ENCODE measurements around the gene HRH3. TPM values are rescaled to one million over a fixed set of nuclear protein-coding genes. Genes with fewer than 3 reads are reported as not detected.

Gene HRH3
- total RNA-seq, 1 donor: not detected

GRCh38 chr20:62245911-62246280 lies 25.8 kb upstream of the HRH3 start:
- no peak overlapping the region for H3K4me3 ChIP-seq (ENCODE audit: low read depth, low read length)
- DNase-seq (ENCODE audit: low read depth): no peak
- no peak for TF ChIP-seq CTCF (IDR thresholded peaks at IDR 0.05; ENCODE audit: insufficient read depth, low read depth, low read length)

GRCh38 chr20:62244644-62245108 lies 24.6 kb upstream of the HRH3 start:
- H3K4me3 ChIP-seq (ENCODE audit: low read depth, low read length): no peak overlapping the region
- no peak for TF ChIP-seq CTCF (IDR thresholded peaks at IDR 0.05; ENCODE audit: insufficient read depth, low read depth, low read length)

GRCh38 chr20:62243906-62244515 lies 23.9 kb upstream of the HRH3 start:
- no peak for TF ChIP-seq CTCF (IDR thresholded peaks at IDR 0.05; ENCODE audit: insufficient read depth, low read depth, low read length)
- H3K4me3 ChIP-seq (ENCODE audit: low read depth, low read length): no peak overlapping the region
- no peak for DNase-seq (ENCODE audit: low read depth)

More at GRCh38 chr20:62244644-62245108, 24.6 kb upstream of the HRH3 start:
- DNase-seq (ENCODE audit: low read depth): no peak

GRCh38 chr20:62243106-62243505 lies 23.0 kb upstream of the HRH3 start:
- no peak overlapping the region for H3K4me3 ChIP-seq (ENCODE audit: low read depth, low read length)
- no peak for TF ChIP-seq CTCF (IDR thresholded peaks at IDR 0.05; ENCODE audit: insufficient read depth, low read depth, low read length)
- DNase-seq (ENCODE audit: low read depth): no peak

- no peak overlapping the region for H3K4me3 ChIP-seq (ENCODE audit: low read depth, low read length)
- no peak for DNase-seq (ENCODE audit: low read depth)
- no peak for TF ChIP-seq CTCF (IDR thresholded peaks at IDR 0.05; ENCODE audit: insufficient read depth, low read depth, low read length)
These were observed 22.1 kb upstream of the HRH3 start for GRCh38 chr20:62242176-62242575.

GRCh38 chr20:62241506-62241905 lies 21.4 kb upstream of the HRH3 start:
- H3K4me3 ChIP-seq (ENCODE audit: low read depth, low read length): no peak overlapping the region
- no peak for DNase-seq (ENCODE audit: low read depth)
- TF ChIP-seq CTCF (IDR thresholded peaks at IDR 0.05; ENCODE audit: insufficient read depth, low read depth, low read length): no peak
